K562 (cell line): ENCODE data around the gene PAFAH1B1. TPM values are rescaled to one million over a fixed set of nuclear protein-coding genes. Genes with fewer than 3 reads are reported as not detected.

ENCODE experiments used
- ATAC-seq: fragments of 200-7000 bp; cut with Tn5 transposase; 3 replicates; pipeline ENCODE4 v1.9.1; 2020; ENCODE audit warnings: moderate library complexity
- BruUV-seq: library from RNA; stranded (reverse); fragments of 400-500 nt; replicated peaks from 2 replicates; lab custom pipeline; 2021; lab: Mats Ljungman, UMichigan
- CTCF ChIA-PET: fragments of 300-600 bp; formaldehyde crosslinking; extraction: SDS; loops from one replicate; lab custom pipeline; 2021; ENCODE audit warnings: low intra/inter-chr PET ratio; lab: Yijun Ruan, JAX
- POLR2A ChIA-PET: fragments of 300-600, 350-650 bp; sonication (Branson Sonifier 250); formaldehyde crosslinking; extraction: SDS; loops from one replicate; lab custom pipeline; 2021; ENCODE audit warnings: antibody characterized with exemption, inconsistent platforms; lab: Yijun Ruan, JAX
- DNase-seq, 4 experiments: peaks; one replicate each; pipeline versions ENCODE4 v3.0.0 to v3.0.0-alpha.2; 2011 to 2018; ENCODE audit warnings: low spot score in 3 of 4, mixed read lengths in 3 of 4; ENCODE audit errors: extremely low read depth in 1 of 4
- FAIRE-seq: peaks from 2 replicates; lab custom pipeline; 2011; peaks lifted over from hg19 to GRCh38; lab: Jason Lieb, UNC
- H2AFZ ChIP-seq: 2 replicates; pipeline ENCODE4 v1.6.0; 2011; ENCODE audit warnings: low read depth, low read length, control low read depth, inconsistent platforms
- H3K27ac ChIP-seq: fragments of 200-600 bp; 3 replicates; pipeline ENCODE4 v1.8.0; 2011; ENCODE audit warnings: low read depth, mild to moderate bottlenecking, control low read depth, inconsistent platforms, low read length, moderate library complexity, mixed read lengths; ENCODE audit errors: extremely low read depth
- H3K27me3 ChIP-seq, 2 experiments: fragments of 300-600 bp in 1 of 2; 2 replicates in 1 of 2; 3 replicates in 1 of 2; pipeline versions ENCODE4 v1.6.0 to v1.8.0; 2011; ENCODE audit warnings: inconsistent platforms in 2 of 2, low read length in 2 of 2, mild to moderate bottlenecking in 1 of 2, mixed read lengths in 1 of 2, moderate library complexity in 1 of 2; ENCODE audit not compliant: control insufficient read depth in 2 of 2, insufficient read depth in 2 of 2
- H3K36me3 ChIP-seq: fragments of 300-600 bp; 3 replicates; pipeline ENCODE4 v1.8.0; 2011; ENCODE audit warnings: mild to moderate bottlenecking, low read length, inconsistent platforms; ENCODE audit not compliant: control insufficient read depth, insufficient read depth
- H3K4me1 ChIP-seq, 2 experiments: fragments of 200-600 bp in 1 of 2; replicated peaks in 1 of 2; 2 replicates in 1 of 2; 3 replicates in 1 of 2; pipeline versions ENCODE4 v1.5.1 to v1.8.0; 2011; ENCODE audit warnings: inconsistent platforms in 2 of 2, low read length in 2 of 2, mild to moderate bottlenecking in 1 of 2, mixed read lengths in 1 of 2, moderate library complexity in 1 of 2; ENCODE audit not compliant: control insufficient read depth in 2 of 2, insufficient read depth in 2 of 2
- H3K4me2 ChIP-seq: 2 replicates; pipeline ENCODE4 v1.6.1; 2011; ENCODE audit warnings: low read length, control low read depth, inconsistent platforms, mixed read lengths; ENCODE audit not compliant: insufficient read depth
- H3K4me3 ChIP-seq: fragments of 200-600 bp; sonication (generic), shearing (Covaris generic); 2 replicates; pipeline ENCODE4 v1.5.1; 2016; ENCODE audit warnings: control low read depth, inconsistent platforms
- H3K79me2 ChIP-seq: fragments of 200-600 bp; 3 replicates; pipeline ENCODE4 v1.8.0; 2011; ENCODE audit warnings: low read length, inconsistent platforms; ENCODE audit not compliant: control insufficient read depth, insufficient read depth
- H3K9ac ChIP-seq, 2 experiments: 2 replicates each; pipeline versions ENCODE4 v1.6.0 to v1.6.1; 2011; ENCODE audit warnings: low read depth in 2 of 2, low read length in 2 of 2, control low read depth in 1 of 2, inconsistent platforms in 1 of 2, mild to moderate bottlenecking in 1 of 2, mixed read lengths in 1 of 2; ENCODE audit not compliant: insufficient read depth in 1 of 2
- H3K9me1 ChIP-seq: one replicate; pipeline ENCODE4 v1.6.0; 2011; ENCODE audit warnings: inconsistent platforms, mild to moderate bottlenecking, low read length, moderate library complexity; ENCODE audit not compliant: control insufficient read depth, insufficient read depth
- H3K9me3 ChIP-seq: replicated peaks from 2 replicates; pipeline ENCODE4 v1.5.1; 2011; ENCODE audit warnings: low read depth, low read length, inconsistent platforms; ENCODE audit not compliant: control insufficient read depth, insufficient read depth
- H4K20me1 ChIP-seq: replicated peaks from 2 replicates; pipeline ENCODE4 v1.6.1; 2011; ENCODE audit warnings: low read length, inconsistent platforms, mixed read lengths; ENCODE audit not compliant: control insufficient read depth, insufficient read depth
- ARID1B ChIP-seq: fragments of 450-650 bp; IDR thresholded peaks from 2 replicates; pipeline ENCODE4 v1.6.1; 2016; ENCODE audit warnings: antibody characterized with exemption, mild to moderate bottlenecking, inconsistent platforms
- ATF6 ChIP-seq: sonication (generic); formaldehyde crosslinking; IDR thresholded peaks from 2 replicates; pipeline ENCODE4 v1.4.0; 2020; ENCODE audit warnings: mild to moderate bottlenecking, missing genetic modification reagents
- ETS1 ChIP-seq: conservative IDR thresholded peaks from 2 replicates; pipeline ENCODE4 v1.6.1; 2011; ENCODE audit warnings: low read depth, mild to moderate bottlenecking, low read length; ENCODE audit not compliant: control insufficient read depth
- GATAD2B ChIP-seq: fragments of 450-650 bp; IDR thresholded peaks from 2 replicates; pipeline ENCODE4 v1.6.1; 2017; ENCODE audit warnings: mild to moderate bottlenecking, borderline replicate concordance
- USF1 ChIP-seq: sonication (generic); formaldehyde crosslinking; IDR thresholded peaks from 2 replicates; pipeline ENCODE4 v1.9.0; 2022; ENCODE audit warnings: mild to moderate bottlenecking, missing genetic modification reagents
- ZNF592 ChIP-seq: fragments of 450-650 bp; IDR thresholded peaks from 2 replicates; pipeline ENCODE4 v1.6.1; 2017; ENCODE audit warnings: antibody characterized with exemption, mild to moderate bottlenecking
- ZNF764 ChIP-seq: fragments of 250-450 bp; sonication (Bioruptor Pico); IDR thresholded peaks from 2 replicates; pipeline ENCODE4 v1.4.0; 2020; ENCODE audit warnings: low read depth, mild to moderate bottlenecking, moderate library complexity
- WGBS: fragments of 100-300 bp; shearing (Covaris generic); methylation state at CpG from one replicate; pipeline ENCODE4 v1.1.6; 2016; ENCODE audit warnings: low coverage, mixed read lengths; ENCODE audit not compliant: insufficient coverage; ENCODE audit errors: missing lambda C conversion rate; 5-methylcytosine and 5-hydroxymethylcytosine counted together
- in situ Hi-C: fragments of 300-500 bp; cut with MboI; formaldehyde crosslinking; loops from 4 replicates; pipeline ENCODE4 v1.15.0; 2018; ENCODE audit warnings: inconsistent platforms, mixed read lengths
- intact Hi-C: fragments of 100-400 bp; cut with micrococcal nuclease; formaldehyde crosslinking; loops from 2 replicates; pipeline ENCODE4 v1.14.2; 2022
- polyA plus RNA-seq, 8 experiments: library from polyadenylated mRNA; depleted of rRNA in 4 of 8; stranded (reverse) in 5 of 8; unstranded in 3 of 8; fragments of >200 nt; fragmentation: Nextera tagmentation in 2 of 8; fragmentation: Illumina TruSeq in 1 of 8; extraction: Ambion mirVana in 2 of 8; extraction: Trizol in 1 of 8; gene quantifications; 2 replicates each; pipeline versions ENCODE4 v1.2.1 to v1.2.3, GENCODE V29; 2011 to 2014; ENCODE audit warnings: inconsistent platforms in 1 of 8, missing spikeins in 1 of 8
- total RNA-seq, 7 experiments: library from RNA; depleted of rRNA in 6 of 7; stranded (reverse); fragments of >200 nt in 6 of 7; fragmentation: Illumina TruSeq in 2 of 7; extraction: Trizol in 2 of 7; gene quantifications; 2 replicates each; pipeline versions ENCODE4 v1.2.1 to v1.2.3, GENCODE V29; 2011 to 2021; ENCODE audit warnings: low replicate concordance in 1 of 7

PAFAH1B1 gene
- total and polyA plus RNA-seq, 9 of the 15 experiments (the other 6 are each of a cell fraction or from before 2014, with no cell fraction given), result 23.3 to 66.4 (median 40.2) TPM

GRCh38 chr17:2563543-2563942, 29.9 kb upstream of the PAFAH1B1 start:
- Histone ChIP-seq H4K20me1 (no peaks in the 10 kb centered on the region), H3K4me2 (no peak overlapping the region), H3K79me2 (no peaks in the 10 kb centered on the region), H2AFZ (no peak overlapping the region), H3K36me3 (no peaks in the 10 kb centered on the region), H3K4me3 (no peak overlapping the region), H3K9me3 (no peaks in the 10 kb centered on the region), H3K9ac (no peak overlapping the region; a peak in 1 of 4 replicates), H3K27ac (no peak overlapping the region), H3K4me1 (no peaks in the 10 kb centered on the region; a peak in 1 of 5 replicates), H3K27me3 (no peaks in the 10 kb centered on the region; a peak in 3 of 5 replicates), H3K9me1 (no peaks in the 10 kb centered on the region)
- in situ Hi-C loops, result no loop called here
- intact Hi-C loops, result no loop called here
- ChIA-PET POLR2A (no interaction called here), CTCF (no interaction called here)
- WGBS, result 8% methylated on average over 6 of the region's 6 CpGs
- DNase-seq (no peak), FAIRE-seq (no peak), ATAC-seq (no peak)
- TF ChIP-seq ARID1B (no peak), USF1 (CRISPR knock-in tag) (no peak), ETS1 (no peak), ATF6 (CRISPR knock-in tag) (no peak), ZNF592 (no peak), ZNF764 (CRISPR knock-in tag) (no peak), GATAD2B (no peak)
- BruUV-seq, result no TSS peak
